Cardiac muscle cell (in vitro differentiated cells and primary cell): ENCODE data around the gene IL19. TPM values are rescaled to one million over a fixed set of nuclear protein-coding genes. Genes with fewer than 3 reads are reported as not detected.

ENCODE experiments used
- DNase-seq, 2 donors: peaks; one replicate each; pipeline versions ENCODE4 v3.0.0 to v3.0.0-alpha.2; 2010 to 2017; ENCODE audit warnings: low read depth in 1 of 2, low spot score in 1 of 2
- H3K27ac ChIP-seq: fragments of 200-600 bp; sonication (generic); 2 replicates; pipeline ENCODE4 v1.5.1; 2016
- H3K27me3 ChIP-seq: fragments of 200-600 bp; sonication (generic); 2 replicates; pipeline ENCODE4 v1.6.0; 2016; ENCODE audit warnings: control low read depth
- H3K36me3 ChIP-seq: fragments of 200-600 bp; sonication (generic); 2 replicates; pipeline ENCODE4 v1.5.1; 2016; ENCODE audit warnings: control low read depth
- H3K4me1 ChIP-seq: fragments of 200-600 bp; sonication (generic); 2 replicates; pipeline ENCODE4 v1.8.1; 2017; ENCODE audit warnings: low read depth, mild to moderate bottlenecking, mixed run types
- H3K4me3 ChIP-seq: fragments of 200-600 bp; sonication (generic); 2 replicates; pipeline ENCODE4 v1.5.1; 2016; ENCODE audit warnings: mild to moderate bottlenecking
- H3K9me3 ChIP-seq: fragments of 200-600 bp; sonication (generic); 2 replicates; pipeline ENCODE4 v1.5.1; 2017; ENCODE audit warnings: low read depth, mild to moderate bottlenecking, control low read depth
- polyA plus RNA-seq: library from polyadenylated mRNA; unstranded; fragments of >200 nt; fragmentation: Nextera tagmentation; extraction: Ambion mirVana; gene quantifications from 2 replicates; pipeline ENCODE4 v1.2.1, GENCODE V29; 2016
- total RNA-seq: library from RNA; depleted of rRNA; stranded (reverse); fragments of >200 nt; gene quantifications from 2 replicates; pipeline ENCODE4 v1.2.3, GENCODE V29; 2016
- TF ChIP-seq, protein P1 (sequence below): IDR thresholded peaks from 2 replicates; pipeline ENCODE4 v1.5.1; 2012; ENCODE audit warnings: low read depth, mild to moderate bottlenecking, low read length

IL19 gene
- total and polyA plus RNA-seq, 2 experiments from 2014 or later: not detected

DNA sequence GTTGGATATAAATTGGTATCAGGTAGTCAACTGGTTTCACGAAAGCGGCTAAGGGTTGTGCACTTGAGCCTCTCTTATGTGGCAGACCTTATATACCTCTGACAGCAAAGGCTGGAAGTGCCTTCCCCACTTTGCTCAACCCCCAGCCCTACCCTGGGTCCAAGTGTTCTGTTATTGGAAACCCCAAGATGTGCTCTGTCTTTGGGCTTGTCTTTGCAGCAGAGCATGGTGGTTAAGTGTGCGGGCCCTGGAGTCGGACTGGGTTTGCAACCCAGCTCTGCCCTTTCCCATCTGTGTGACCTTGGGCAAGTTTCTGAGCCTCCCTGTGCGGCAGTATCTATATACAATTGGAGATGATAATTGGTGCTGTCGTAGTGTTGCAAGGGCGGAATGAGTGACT lies 12.9 kb downstream of the IL19 start:
- no peak overlapping the region for H3K27ac ChIP-seq
- TF ChIP-seq, protein P1, sequence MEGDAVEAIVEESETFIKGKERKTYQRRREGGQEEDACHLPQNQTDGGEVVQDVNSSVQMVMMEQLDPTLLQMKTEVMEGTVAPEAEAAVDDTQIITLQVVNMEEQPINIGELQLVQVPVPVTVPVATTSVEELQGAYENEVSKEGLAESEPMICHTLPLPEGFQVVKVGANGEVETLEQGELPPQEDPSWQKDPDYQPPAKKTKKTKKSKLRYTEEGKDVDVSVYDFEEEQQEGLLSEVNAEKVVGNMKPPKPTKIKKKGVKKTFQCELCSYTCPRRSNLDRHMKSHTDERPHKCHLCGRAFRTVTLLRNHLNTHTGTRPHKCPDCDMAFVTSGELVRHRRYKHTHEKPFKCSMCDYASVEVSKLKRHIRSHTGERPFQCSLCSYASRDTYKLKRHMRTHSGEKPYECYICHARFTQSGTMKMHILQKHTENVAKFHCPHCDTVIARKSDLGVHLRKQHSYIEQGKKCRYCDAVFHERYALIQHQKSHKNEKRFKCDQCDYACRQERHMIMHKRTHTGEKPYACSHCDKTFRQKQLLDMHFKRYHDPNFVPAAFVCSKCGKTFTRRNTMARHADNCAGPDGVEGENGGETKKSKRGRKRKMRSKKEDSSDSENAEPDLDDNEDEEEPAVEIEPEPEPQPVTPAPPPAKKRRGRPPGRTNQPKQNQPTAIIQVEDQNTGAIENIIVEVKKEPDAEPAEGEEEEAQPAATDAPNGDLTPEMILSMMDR: no peak
- H3K27me3 ChIP-seq: no peaks in the 10 kb centered on the region
- no peak for DNase-seq
- H3K4me3 ChIP-seq: no peak overlapping the region
- H3K9me3 ChIP-seq: no peaks in the 10 kb centered on the region
- no peaks in the 10 kb centered on the region for H3K4me1 ChIP-seq
- no peaks in the 10 kb centered on the region for H3K36me3 ChIP-seq

DNA sequence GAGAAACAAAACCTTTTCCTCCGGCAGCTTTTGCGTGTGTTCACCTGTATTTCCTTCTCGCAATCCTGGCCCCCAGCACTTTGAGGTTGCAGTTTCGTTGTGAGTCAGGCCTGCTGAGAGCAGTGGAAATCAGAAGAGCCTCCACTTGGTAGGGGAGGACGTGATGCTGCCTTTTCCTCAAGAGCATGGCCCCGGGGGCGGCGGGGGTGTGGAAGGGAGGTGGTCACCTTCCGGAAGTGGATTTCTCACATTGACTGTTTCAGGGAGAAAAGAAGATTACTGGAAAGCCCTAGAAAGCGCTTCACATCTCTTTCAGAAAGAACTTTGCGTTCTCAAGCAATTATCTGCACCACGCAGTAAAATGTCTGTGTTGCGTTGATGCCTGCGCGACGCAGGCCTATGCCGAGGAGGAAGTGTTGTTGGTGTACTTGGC lies 13.9 kb downstream of the IL19 start:
- Histone ChIP-seq H3K27me3 (no peaks in the 10 kb centered on the region), H3K27ac (no peak overlapping the region), H3K4me3 (no peak overlapping the region), H3K4me1 (no peaks in the 10 kb centered on the region), H3K36me3 (no peaks in the 10 kb centered on the region), H3K9me3 (no peaks in the 10 kb centered on the region)
- DNase-seq: no peak
- TF ChIP-seq, protein P1: no peak

DNA sequence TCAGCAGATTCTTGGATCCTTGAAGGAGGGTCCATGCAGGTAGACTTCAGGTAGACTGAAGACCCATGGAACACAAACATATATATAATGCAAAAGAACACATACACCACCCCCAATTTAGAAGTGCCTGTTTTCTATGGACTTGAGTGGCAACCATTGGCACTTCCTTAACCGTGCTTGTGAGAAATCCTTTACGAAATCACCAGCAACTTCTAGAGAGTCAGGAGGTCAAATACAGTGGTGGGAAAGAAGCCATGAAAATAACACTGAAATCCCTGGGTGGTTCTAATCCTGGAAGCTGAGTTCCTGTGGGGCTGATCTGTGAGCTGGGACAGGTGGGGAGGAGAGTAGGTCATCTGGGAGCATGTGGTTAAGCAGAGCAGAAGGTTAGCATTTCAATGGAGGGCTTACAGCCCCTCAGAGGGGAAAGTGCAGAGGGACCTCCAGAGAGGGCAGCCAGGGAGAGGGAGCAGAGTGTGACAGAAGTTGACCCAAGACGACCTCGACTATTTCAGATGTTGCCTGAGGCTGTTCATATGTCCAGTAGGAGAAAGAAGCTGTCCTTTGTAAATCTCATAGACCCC lies 14.7 kb downstream of the IL19 start:
- no peaks in the 10 kb centered on the region for H3K27me3 ChIP-seq
- no peak for DNase-seq
- TF ChIP-seq, protein P1: no peak
- no peaks in the 10 kb centered on the region for H3K4me1 ChIP-seq
- no peaks in the 10 kb centered on the region for H3K36me3 ChIP-seq
- no peak overlapping the region for H3K27ac ChIP-seq
- no peaks in the 10 kb centered on the region for H3K9me3 ChIP-seq
- H3K4me3 ChIP-seq: no peak overlapping the region

DNA sequence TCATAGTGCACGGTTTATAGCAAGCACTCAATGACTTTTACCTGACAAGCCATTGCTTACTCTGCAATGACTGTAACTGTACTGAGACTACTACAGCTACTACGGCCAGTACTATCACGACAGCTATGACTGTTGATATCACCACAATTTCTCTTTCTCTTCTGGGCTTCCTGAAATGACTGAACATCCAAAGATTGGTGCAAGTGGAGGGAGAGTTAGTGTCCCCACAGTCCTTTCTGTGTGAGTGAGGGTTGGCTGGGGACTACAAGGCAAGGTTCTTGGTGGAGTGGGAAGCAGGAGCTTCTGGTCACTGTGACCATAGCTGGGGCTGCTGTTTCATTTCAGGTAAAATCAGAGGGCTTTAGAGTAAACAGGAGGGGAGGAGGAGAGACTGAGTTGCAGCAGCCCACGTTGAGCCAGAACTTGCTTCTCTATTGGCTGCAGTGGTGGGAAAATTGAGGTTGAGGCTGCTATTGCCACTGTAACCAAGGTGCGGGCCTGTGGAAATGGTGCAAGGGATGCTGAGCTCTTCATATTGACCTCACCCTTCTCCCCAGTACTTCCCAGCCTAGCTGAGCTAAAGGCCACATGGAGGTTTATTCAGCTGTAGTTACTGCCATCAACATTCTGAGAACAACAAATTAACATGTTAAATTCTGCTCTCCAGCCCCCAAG lies 15.8 kb downstream of the IL19 start:
- Histone ChIP-seq H3K9me3 (no peaks in the 10 kb centered on the region), H3K27ac (no peak overlapping the region), H3K27me3 (no peaks in the 10 kb centered on the region), H3K4me3 (no peak overlapping the region), H3K4me1 (no peaks in the 10 kb centered on the region), H3K36me3 (no peaks in the 10 kb centered on the region)
- DNase-seq: no peak
- TF ChIP-seq, protein P1: no peak

DNA sequence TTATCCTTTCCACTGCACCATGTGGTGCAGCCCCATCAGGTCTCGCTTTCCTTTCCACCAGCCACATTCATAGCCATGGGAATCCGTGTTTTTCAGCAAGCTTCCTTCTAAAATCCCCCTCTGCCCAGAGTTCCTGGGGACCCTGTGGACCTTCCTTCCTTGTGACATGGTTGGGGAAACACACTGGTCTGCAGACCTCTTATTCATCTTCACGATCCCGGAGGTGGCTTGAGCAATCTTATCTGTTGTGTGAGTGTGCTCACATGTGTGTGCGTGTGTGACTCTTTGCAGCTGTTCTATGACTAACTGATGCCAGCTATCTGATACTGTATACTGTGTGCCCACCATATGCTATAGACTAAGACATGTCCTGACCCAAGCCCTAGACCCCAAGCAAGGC lies 17.3 kb downstream of the IL19 start:
- no peaks in the 10 kb centered on the region for H3K4me1 ChIP-seq
- TF ChIP-seq, protein P1: no peak
- H3K4me3 ChIP-seq: no peak overlapping the region
- H3K9me3 ChIP-seq: no peaks in the 10 kb centered on the region
- H3K36me3 ChIP-seq: no peaks in the 10 kb centered on the region
- H3K27ac ChIP-seq: no peak overlapping the region
- H3K27me3 ChIP-seq: no peaks in the 10 kb centered on the region
- no peak for DNase-seq
